GM19372 (cell line): ENCODE measurements around the gene MORF4L1.
A peak's percentile ranks its signal among the peaks of the same experiment; 100 is the strongest.

Source experiments
- ATAC-seq: cut with Tn5 transposase; IDR thresholded peaks from one replicate; pipeline ENCODE4 v1.9.1; 2021; ENCODE audit warnings: mild to moderate bottlenecking, low read depth, moderate library complexity; ENCODE audit not compliant: unreplicated experiment

MORF4L1 gene

DNA sequence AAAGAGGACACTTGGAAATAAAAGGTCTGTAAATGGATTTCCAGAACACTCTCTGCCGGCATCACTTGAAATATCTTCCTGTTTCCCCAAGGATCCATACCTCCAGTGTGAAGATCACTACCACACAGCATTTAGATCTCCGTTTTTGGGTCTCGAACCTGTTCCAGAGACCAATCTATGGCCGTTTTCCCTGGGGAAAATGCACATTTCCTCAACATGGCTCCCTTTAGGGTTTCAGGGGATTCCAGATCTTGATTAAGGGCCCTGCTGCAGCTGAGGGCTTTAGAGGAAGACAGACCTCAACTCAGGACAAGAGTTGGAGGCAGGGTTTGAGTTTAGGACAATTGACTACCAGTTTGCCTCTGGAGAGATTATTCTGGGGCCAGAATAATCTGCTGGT, 70.1 kb downstream of the MORF4L1 start:
- ATAC-seq, result no peak

DNA sequence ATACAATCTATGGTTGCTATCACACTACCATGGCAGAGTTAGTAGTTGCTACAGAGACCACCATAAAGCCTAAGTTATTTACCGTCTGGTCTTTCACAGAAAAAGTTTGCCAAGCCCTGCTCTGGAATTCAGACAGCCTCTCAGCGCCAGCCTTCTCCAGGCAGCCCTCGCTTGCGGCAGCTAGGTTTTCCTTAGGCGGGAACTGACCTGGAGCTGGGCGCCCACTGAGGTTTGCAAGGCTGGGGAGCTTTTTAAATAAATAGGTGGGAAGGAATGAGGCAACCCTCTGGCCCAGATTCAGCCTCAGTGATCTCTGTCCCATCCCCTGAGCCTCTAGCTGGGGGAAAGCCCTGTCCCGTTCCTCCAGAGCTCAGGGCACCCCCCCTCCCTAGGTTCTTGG, 71.0 kb downstream of the MORF4L1 start:
- no peak for ATAC-seq

- peak; percentile 15 for ATAC-seq
Observed at GRCh38 chr15:78944202-78944625, 71.5 kb downstream of the MORF4L1 start.

DNA sequence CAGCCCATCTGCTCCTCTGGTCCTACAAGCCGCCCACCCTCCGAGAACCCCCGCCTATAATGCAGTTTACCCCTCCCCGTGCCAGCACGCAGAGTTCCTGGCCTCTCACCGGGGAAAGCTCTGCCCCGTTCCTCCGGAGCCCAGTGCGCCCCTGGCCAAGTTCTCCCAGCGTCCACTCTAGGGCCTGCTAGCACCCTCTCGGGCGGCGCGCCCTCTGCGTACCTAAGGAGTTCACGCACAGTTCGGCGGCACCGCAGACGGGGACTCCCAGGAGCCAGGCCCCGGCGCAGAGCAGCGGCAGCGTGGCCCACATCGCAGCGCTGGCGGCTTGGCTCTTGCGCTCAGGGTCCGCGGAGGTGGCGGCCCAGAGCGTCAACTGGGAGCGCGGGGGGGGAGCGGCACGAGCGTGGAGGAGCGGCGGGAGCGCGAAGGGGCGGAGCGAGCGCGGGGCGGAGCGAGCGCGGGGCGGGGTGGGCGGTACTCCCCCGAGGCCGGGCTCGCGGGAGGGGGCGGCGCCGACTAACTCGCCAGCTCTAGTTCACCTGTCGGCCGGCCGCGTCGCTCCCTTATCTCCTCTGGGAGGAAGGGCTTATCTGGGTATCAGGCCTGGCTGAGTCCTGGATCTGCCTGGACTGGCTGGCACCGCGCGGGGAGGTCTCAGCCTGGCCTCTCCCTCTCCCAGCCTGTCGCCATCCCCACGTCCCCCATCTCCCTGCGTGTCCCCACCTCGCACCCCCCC, 72.1 kb downstream of the MORF4L1 start, which contains the start of gene CTSH:
Gene CTSH, minus strand, starts transcription at position 378 of the 739 bp plus-strand sequence. Its CDS starts 65 bp downstream, at position 313.
- peak; percentile 82 for ATAC-seq

DNA sequence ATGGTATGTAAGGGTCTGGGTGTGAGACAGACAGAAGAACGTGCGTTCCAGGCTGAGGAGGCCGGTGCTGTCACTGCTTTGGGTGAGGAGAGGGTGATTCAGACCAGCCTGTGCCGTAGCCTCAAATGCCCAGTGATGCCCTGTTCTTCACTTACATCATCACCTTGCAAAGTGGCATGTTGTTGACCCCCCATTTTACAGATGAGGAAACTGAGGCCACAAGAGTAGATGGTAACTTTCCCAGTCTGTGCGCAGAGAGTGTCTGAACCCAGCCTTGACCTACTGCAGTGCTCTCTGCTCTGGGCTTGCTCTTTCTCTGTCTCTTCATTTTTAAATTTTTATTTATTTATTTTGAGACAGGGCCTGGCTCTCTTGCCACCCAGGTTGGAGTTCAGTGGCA, 73.8 kb downstream of the MORF4L1 start:
- ATAC-seq, result no peak

DNA sequence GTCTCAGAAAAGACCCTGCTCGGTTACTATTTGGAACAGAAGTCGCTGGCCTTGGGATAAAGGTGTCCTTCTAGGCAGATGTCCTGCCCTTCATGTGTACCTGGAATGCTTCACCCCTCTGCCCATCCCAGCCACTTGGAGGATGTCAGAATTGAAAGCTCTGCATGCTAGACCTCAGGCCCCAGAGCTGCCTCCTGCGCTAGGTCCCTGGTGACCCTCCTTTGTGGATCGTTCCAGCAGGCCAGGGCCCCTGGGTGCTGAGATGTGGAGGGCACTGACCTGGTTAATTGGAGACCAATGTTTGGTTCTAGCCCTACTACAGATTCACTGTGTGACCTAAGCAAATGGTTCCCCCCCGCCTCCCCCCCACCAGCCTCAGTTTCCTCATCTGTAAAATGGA, 74.8 kb downstream of the MORF4L1 start:
- no peak for ATAC-seq
